ENCODE data around the gene SETD3.

DNA sequence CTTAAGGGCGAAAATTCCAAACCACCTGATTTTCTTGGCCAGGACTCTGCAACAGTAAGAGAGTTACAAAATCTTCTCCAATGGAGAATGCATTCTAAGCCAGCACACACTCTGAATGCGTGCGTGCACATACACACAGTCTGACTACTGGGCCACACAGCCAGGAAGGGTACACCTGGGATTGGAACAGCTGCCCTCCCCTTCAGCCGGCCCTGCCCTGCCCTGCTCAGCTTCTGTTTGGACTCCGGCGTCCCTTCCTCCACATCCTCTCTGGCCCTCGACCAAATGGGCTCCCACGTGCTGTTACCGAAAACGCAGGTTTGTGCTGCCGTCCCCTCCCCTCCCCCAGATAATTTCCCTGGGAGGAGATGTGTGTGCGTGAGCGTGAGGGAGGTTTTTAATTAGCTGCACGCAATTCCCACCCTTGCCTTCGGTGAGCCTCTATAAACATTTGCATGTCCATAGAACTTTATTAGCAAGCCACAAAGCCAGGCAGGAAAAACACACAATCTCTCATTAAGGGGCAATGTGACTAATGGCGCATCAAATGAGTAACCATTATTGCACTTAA, 43.5 kb upstream of the SETD3 start:
- TF ChIP-seq REST (IDR thresholded peaks at IDR 0.05; ENCODE audit: insufficient read depth in 1 of 2, low read depth in 2 of 2, low read length in 2 of 2), result no peak
- no peak for TF ChIP-seq POLR2AphosphoS5 (IDR thresholded peaks at IDR 0.05; ENCODE audit: low read depth, low read length)
- no peak for TF ChIP-seq TAF1 (IDR thresholded peaks at IDR 0.05; ENCODE audit: borderline replicate concordance, insufficient read depth, low read length)
- no peak for TF ChIP-seq SIN3A (IDR thresholded peaks at IDR 0.05; ENCODE audit: borderline replicate concordance, insufficient read depth, low read length)
- TF ChIP-seq FOXP2 (optimal IDR thresholded peaks at IDR 0.05; ENCODE audit: borderline replicate concordance, extremely low read depth, extremely low read length, insufficient read depth), result no peak

Data from PFSK-1 (cell line).